Left kidney (tissue), 2 donors: ENCODE results near the gene EGR4. TPM values are rescaled to one million over a fixed set of nuclear protein-coding genes. Genes with fewer than 3 reads are reported as not detected.

ENCODE experiments used
- DNase-seq: peaks from one replicate; pipeline ENCODE4 v3.0.0-alpha.2; 2013
- polyA plus RNA-seq: library from polyadenylated mRNA; unstranded; fragments of 120-200 nt; gene quantifications from one replicate; pipeline ENCODE4 v1.2.1, GENCODE V29; 2013; ENCODE audit not compliant: insufficient read length

EGR4 gene
- polyA plus RNA-seq, 1 donor: not detected

DNA sequence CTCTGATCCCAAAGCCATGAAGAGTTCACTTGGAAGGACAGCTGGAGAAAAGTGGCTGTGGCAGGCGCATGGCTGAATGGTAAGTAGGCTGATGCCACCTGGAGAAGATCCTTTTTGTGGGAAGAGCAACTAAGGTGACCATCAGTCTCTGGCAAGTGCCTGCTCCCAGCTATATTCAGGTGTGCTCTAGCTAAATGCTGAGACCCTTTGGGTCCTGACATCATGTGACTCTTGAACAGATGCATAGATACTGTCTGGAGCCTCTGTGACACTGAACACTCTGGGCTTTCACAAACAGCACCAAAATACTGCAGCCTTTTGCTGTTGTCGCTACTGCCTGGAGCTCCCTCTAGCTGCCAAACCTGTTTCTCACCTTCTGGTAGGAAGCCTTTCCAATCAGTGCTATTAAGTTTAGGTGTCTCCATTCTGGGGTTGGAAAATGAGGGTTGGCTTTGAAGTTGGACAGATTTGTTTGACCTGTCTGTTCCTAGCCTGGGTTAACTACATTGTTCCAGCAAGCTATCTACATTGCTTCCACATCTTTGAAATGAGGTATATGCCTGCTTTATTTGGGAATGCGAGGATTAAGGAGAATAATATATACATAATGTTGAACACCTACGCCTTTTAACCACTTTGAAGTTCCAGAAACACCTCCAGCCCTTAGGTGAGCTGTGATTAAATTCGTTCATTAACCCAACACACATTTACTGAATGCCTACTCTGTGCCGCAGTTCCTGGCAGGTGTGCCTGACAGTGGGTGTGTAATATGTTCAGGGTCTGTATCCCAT is 3.1 kb downstream of the EGR4 start:
- DNase-seq: no peak

DNA sequence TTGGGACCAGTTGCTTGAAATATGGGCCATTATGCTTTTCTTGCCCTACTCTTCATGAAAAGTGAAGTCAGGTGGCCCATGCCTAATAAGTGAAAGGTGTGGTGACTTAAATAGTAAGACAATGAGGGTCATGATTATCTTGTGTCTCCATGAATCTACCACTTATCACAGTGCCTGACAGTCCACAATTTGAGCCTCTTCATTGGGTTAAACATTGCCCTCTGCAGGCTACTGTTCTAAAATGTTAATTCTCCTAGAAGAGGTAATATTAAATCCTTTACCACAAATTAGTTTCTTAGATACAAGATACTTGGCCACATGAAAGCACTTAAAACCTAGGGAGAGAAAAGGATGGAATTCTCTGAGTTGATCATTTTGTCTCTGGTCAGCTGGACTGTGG is 4.0 kb downstream of the EGR4 start:
- no peak for DNase-seq

DNA sequence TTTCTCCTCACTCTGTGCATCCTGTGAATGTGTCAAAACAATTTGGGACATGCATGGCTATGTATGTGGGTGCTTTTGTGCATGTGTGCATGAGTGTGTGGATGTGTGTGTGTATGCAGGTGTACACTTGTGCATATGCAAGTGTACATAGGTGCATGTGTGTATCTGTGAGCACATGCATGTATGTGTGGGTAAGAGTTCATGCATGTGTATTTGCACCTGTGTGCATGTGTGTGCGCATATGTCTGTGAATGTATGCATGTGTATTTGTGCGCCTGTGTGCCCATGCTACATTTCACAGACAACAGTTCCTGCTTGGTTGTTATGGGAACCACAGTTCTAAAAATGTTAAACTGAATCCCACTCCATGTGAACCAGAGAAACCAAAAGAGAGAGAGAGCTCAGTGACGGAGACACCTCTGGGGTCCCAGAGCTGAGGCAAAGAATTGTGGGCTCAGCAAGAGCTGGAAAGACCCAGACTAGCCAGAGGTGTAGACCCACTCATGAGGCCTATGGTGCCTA is 7.2 kb downstream of the EGR4 start:
- DNase-seq: no peak

DNA sequence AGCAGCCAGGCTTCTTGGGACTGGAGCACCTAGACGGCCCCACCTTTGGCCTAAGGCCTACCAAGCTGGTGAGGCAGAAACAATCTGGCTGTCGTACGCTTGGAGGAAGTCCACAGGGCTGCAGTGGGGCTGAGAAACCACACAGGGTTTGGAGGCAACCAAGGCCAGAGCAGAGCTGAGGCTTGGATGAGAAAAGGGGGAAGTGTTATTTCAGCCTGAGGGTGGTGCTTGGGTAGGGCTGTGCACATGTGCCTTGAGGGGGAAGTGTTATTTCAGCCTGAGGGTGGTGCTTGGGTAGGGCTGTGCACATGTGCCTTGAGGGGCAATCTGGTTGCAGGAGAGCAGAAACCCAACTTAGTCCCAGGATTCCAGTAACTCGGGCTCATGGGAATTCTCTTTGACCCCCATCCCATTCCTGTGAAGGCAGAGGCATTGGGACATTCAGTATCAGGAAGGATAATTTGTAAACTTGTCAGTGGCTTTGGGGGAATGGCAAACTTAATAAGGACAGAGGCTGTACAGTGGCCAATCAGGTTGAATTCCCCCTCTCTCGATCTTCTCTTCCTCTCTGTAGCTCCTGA is 8.1 kb downstream of the EGR4 start:
- no peak for DNase-seq

DNA sequence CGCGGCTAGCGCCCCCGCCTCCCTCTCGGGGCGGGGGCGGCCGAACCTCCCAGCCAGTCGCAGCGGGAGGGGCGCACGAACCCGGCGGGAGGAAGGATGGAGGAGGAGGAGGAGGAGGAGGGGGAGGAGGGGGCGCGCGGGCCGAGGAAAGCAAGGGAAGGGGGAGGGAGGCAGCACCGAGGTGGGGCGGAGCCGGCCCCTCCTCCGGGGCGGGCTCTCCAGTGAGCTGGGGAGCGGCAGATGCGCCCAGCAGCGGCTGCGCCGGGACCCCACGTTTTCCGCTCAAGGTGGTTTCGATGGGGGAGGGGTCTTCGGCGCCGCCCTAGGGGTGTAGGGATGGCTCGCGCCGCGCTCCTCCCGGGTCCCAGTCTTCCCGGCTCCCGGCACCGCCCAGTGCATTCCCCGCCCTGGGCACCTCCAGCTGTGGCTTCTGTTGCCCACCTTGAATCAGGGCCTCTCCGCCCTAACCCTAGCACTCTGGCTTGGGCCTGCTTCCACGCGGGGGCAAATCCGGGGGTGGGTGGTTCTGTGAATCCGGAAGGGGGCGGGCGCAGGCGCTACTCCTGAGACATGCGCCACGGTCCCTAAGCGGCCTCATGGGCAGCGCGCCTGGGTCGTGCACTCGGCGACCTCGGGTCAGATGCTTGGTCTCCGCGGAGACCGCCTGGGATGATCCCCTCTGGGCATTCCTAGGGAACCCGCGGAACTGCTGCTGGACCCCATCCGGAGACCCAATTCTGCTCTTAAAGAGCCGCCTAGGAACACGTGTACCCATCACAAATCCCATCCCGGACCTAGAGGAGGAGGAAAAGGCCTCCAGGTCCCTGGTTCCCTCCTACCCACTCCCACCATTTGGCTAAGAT is 8.8 kb downstream of the EGR4 start, which contains the start of gene FBXO41:
Gene FBXO41 (minus strand): TSS at position 183 of the 863 bp plus-strand sequence. CDS start 14,848 bp downstream, outside the sequence.
- no peak for DNase-seq

DNA sequence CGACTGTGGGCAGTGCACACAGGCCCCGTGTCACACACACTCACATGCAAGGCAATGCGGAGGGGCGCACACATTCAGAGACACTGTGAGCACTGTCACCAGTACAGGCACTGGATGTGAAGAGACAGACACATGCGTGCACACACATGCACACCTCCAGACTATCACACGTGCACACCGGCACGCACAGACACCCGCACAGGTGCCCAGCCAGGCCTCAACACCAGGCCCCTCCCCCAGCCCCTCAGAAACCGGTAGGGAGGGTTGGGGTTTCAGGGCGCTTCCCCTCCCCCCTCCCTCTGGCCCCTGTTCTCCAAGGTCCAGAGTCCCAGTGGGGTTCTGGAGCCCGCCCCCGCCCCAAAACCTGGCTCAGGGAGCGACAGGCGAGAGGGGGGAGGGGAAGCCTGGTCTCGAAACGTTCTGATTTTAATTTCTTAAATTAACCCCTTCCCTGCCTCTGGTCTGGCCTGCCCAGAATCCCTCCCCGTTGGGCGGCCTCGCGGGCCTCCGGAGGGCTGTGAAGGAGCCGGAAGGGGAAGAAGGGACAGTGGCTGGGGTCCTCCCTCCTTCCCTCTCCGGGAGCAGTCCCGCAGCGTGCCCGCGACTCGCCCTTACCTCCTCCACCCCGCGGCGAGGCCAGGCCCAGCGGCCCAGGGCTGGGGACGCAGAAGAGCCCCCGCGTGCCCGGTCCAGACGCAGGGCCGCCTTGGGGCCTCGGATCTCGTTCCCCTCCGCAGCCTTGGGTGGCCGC is 9.6 kb downstream of the EGR4 start:
- DNase-seq: no peak

DNA sequence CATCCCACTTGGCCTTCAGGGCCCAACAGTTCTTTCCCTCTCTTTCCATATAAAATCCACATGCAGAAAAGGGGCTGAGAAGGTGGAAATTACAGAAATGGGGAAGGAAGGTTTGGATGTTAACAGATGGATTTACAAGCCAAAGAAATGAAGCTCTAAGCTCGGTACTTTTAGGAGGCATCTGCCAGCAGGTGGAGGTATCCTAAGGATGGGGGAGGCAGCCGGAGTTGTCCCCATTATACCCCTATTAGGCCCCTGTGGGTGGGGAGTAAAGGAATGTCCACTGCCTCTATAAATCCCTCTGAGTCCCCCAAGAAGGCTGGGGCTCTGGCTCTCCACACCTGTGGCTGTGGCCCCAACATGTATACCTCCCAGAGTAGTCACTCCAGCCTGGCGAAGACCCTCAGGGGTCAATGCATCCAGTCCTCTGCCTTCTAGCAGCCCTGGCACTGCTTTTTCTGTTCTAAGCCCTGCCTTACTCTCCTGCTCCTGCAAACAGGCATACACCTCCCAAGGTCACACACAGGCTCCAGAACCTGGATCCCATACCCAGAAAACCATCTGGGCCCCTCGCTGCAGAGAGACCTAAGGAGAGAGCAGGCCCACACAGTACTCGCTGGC is 10.3 kb downstream of the EGR4 start:
- DNase-seq: no peak

DNA sequence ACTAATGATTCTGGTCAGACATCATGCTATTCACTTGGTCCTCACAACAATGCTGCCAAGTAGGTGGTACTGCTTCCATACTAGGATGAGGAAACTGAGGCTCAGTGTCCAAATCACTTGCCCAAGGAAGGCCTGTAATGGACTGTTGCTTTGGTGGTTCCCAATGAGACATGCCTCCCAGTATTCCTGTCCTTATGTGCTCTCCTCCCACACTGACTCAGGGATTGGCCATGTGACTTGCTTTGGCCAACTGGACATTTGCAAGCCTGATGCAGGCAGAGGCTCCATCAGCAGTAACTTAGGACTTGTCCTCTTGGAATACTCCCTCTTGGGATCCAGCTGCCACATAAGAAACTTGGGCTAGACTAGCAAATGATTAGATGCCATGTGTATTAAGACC is 12.1 kb downstream of the EGR4 start:
- DNase-seq: no peak

DNA sequence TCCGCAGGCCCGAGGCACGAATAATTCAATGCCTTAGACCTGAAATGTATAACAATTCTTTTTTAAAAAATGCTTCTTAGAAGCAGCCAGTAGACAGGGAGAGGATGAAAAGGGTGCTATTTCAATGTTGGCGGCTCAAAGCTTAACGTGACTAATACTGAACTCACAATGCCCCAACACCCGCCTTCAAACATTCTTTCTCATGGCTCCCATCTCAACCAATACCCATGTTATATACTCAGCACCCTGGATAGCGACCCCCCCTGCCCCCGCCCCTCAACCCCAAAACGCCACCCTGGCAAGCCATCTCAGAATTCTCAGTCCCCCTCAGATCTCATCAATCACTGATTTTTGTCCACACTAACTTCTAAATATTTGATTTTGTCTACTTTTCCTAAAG is 13.5 kb downstream of the EGR4 start:
- DNase-seq: no peak

DNA sequence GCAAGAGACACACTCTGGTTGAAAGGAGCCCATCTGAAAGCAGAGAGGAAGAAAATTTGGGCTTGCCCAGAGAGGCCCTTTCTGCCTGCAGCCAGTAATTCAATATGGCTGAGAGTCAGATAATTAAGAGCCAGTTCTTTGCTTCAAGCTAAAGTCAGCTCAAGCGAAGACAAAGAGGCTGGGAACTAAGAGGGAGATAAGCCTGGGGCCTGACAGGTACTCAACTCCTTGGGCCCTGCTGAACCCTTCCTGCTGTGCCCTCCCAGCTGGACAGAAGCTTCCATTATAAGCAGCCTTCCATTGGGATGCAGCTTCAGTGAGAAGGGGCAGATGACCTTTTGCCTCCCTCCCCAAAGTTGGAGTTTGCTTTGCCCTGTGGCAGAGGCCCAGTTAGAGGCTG is 21.1 kb downstream of the EGR4 start:
- DNase-seq: no peak

DNA sequence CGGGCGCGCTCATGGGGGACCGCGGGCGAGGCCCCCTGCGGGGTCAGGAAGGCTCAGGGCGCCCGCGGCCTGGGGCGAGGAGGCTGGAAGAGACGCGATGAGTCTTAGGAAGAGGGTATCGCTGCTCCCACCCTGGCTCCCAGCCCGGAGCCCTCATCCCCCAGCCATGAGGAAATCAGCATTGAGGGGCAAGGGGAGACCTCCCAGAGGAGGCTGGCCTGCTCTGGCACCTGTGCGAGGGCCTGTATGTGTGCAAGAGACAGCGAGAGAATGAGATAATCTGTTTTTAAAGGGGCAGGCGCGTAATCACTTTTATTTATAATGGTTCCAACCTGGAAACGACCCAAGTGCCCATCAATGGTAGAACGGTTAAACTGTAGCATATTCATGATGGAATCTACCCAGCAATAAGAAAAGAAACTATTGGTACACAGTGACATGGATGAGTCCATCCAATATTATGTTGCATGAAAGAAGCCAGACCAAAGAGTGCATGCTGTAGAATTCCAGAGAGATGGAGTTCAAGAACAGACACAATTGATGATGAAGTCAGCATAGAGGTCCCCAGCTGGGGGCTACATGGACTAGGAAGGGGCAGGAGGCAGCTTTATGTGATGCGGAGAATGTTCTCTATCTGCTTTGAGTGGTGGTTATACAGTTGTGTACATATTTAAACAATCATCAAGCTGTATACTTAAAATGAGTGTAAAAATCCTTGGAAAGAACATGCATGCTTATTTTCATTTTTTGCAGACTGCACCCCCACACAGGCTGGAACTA is 23.5 kb downstream of the EGR4 start:
- DNase-seq: no peak

DNA sequence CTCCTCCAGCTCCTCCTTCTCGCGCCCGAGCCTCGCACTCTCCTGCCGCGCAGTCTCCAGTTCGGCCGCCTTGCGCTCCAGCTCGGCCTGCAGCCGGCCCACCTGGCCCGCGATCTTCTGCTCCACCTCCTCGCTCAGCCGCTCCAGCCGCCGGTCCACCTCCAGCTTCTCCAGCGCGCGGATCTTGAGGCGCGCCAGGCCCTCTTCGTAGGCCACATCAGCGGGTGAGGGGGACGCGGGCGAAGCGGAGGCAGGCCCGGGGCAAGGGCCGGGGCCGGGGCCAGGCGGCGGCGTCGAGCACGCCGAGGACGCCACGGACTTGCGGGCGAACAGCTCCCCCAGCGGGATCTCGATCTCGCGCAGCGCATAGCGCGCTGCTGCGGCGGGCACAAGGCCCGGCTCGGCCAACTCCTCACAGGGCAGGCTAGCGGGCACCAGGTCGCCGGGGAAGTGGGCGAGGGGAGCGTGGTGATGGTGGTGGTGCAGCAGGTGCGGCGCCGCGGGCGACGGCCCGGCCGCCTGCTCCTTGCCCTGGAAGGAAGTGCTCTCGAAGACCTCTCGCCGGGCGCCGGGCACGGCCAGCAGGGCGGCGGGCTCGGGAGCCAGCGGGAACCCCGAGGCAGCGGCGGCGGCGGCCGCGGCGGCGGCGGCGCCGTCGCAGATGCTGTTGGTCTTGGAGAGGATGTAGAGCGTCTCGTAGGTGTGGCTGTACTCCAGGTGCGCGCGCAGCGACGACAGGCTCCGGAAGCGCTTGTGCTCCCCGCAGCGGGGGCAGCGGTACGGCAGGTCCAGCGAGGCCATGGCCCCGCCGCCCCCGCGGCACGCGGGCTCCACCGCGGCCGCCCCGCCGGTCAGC is 24.3 kb downstream of the EGR4 start:
- DNase-seq: no peak

DNA sequence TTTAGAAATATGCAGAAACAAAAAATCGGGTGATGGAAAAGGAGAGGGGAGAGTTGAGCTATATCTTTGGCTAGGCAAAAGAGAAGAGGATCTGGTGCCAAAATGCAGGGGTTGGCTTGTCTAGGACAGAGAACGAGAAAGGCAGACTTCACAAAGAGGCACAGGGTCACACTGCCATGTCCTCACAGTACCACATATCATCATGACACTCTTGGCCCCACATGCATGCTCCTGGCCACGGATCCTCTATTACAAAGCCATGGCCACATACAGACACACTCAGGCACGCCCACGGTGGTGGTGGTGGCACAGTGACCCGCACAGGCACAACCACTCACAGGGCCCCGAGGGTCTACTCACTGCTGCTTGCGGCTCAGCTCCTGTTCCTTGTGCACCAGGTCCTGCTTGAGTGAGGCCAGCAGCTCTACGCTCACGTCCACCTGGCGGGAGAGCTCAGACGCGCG is 24.9 kb downstream of the EGR4 start:
- no peak for DNase-seq

DNA sequence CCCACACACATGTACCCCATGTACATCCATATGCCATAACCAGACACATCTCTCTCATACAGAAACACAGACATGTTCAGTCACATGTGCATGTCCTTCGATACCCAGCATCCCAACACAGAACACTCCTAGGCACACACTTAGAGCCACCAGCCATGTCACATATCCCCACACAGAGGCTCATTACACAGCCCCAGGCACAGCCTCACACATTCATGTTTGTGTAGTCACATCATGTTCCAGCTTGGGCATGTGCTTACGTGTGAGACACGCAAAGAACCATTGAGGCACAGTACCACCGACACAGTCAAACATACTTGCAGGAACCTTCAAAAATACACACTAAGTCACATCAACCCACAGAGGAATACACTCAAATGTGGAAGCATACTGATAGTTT is 26.3 kb downstream of the EGR4 start:
- no peak for DNase-seq

DNA sequence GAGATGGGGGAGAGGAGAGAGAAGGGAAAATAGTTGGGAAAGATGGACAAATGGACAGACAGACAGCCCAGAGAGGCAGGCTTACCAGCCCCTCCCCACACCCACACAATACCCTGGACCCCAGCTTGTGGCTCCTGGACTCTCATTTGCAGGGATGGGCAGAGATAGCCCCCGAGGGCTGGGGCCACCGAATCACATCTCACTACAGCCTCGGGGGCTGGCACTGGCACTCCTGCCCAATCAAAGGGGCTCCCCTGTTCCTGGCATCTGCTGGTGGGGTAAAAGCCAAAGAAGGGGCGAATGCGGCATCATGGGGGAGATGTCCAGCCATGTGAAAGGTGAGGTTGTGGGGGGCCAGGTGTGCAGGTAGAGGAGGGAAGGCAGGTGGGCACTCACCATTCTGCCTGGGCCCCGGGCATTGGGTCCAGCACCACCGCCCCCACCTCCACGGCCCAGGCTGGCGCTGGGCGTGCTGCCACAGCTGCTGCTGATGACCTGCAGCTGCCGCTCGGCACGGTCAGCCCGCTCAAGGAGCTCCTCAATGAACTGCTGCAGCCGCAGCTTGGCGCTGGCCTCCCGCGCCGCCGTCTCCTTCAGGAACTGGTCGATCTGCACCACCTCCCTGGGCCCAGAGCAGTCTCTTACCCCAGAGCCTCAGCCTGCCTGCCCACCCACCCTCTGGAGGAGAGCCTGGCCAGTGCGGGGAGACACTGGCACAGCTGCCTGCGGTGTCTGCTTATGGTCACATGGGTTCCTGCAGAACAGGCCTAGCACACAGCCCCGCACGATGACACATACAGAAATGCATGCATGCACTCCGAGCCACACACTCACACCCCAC is 27.1 kb downstream of the EGR4 start:
- no peak for DNase-seq

DNA sequence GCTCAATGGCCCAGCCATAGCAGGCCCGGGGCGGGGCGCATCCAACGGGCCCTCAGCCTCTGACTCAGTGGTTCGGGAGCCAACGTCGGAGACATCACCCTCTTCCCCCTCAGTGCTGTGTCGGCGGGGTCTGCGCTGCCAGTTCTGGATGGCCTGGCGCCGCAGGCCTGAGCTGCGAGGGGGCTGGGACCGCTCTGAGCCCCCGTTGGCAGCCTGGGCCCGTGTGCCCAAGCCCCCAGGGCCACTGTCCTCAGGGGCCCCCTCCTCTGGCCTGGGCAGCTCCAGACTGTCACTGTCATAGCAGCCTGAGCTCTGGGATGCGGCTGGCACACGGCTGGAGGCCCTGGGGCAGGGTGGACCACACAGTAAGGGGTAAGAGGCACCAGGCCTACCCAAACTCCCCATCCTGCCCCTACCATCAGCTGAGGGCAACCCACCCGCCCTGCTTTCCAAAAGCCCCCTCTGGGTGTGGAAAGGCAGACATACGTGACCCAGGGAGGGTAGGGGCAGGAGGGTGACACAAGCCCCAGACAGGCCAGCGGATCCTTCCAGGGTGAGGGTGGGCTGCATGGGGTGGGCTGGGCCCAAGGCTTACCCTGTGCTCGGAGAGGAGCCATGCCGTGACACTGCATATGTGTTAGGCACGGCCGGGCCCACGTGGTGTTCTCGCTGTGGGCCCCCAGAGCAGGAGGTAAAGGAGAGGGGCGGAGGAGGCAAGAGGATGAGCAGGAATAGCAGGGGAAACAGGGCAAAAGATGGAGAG is 27.9 kb downstream of the EGR4 start:
- DNase-seq: no peak

DNA sequence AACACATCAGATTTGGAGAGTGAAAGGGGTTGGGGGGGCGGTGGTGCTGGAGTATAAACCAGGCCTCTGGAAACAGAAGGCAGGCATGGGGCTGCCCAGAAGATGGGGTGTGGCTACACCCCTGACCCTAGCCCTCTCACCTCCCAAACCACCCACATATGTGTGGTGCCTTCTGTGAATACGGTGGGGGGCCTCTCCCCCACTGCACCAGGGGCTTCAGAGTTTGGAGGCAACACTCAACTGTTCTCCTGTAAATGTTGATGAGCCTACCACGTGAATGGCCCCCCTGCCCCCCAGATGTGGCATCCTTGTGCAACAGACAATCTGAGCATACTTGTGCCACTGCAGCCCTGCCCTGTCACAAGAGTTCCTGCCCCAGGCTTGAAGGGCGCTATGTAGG is 28.6 kb downstream of the EGR4 start:
- no peak for DNase-seq

DNA sequence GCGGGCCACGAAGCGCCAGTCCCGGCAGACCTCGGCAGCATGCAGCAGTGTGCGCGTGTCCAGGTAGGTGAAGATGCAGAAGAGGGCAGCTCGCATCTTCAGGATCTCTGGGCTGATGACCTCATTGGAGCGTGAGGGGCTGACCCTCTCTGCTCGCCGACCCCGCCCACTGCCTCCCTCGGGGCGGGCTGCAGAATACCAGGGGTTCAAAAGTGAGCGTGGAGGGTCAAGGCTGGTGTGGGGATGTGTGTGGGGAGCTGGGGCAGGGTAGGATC is 29.1 kb downstream of the EGR4 start:
- DNase-seq: no peak
